Activated naive CD4-positive, alpha-beta T cell treated with anti-CD3 and anti-CD28 coated beads, Interleukin-2, amount 50 U/mL, for 72 hours (primary cell): ENCODE measurements around the gene C2orf68. TPM values are rescaled to one million over a fixed set of nuclear protein-coding genes. Genes with fewer than 3 reads are reported as not detected.
"Not testable (repeated sequence)": the region's sequence is repeated elsewhere in the genome, so short reads cannot be mapped to it uniquely, and the experiment has no call there.

ENCODE experiments used
- ATAC-seq, 2 donors: fragments of 150-1000 bp; cut with Tn5 transposase; 2 replicates each; pipeline ENCODE4 v1.10.0; 2021; ENCODE audit warnings: mild to moderate bottlenecking in 2 of 2, moderate library complexity in 2 of 2
- DNase-seq, 2 donors: peaks; one replicate each; pipeline ENCODE4 v3.0.0; 2021 to 2022; ENCODE audit warnings: low spot score in 2 of 2
- H3K27ac Mint-ChIP-seq, 2 donors: one replicate each; pipeline ENCODE4 v1.8.0; 2022; ENCODE audit warnings: mild to moderate bottlenecking in 2 of 2, mixed read lengths in 2 of 2
- H3K36me3 Mint-ChIP-seq, 2 donors: one replicate each; pipeline ENCODE4 v1.8.0; 2022; ENCODE audit warnings: mixed read lengths in 2 of 2
- H3K9me3 Mint-ChIP-seq, 2 donors: one replicate each; pipeline ENCODE4 v1.8.0; 2022; ENCODE audit warnings: mixed read lengths in 2 of 2
- total RNA-seq, 2 donors: library from RNA; stranded (reverse); gene quantifications; one replicate each; pipeline ENCODE4 v1.2.3, GENCODE V29; 2022

C2orf68 gene
- total RNA-seq, 2 donors from 2014 or later: 28.8 to 38.9 TPM

GRCh38 chr2:85579266-85579935, 32.5 kb downstream of the C2orf68 start:
- ATAC-seq: no peak
- Mint-ChIP-seq H3K9me3 (no peaks in the 10 kb centered on the region), H3K27ac (peak overlapping the region; percentile 93 to 95)

GRCh38 chr2:85578243-85579180, 33.4 kb downstream of the C2orf68 start:
- Mint-ChIP-seq H3K9me3 (no peaks in the 10 kb centered on the region), H3K36me3 (peaks cover 22 to 35% of the 10 kb centered on the region in 2 donors), H3K27ac (peak overlapping the region; percentile 93 to 95)
- DNase-seq (no peak), ATAC-seq (peak; percentile 34 to 60)

More at GRCh38 chr2:85579266-85579935, 32.5 kb downstream of the C2orf68 start:
- H3K36me3 Mint-ChIP-seq: peaks cover 22 to 36% of the 10 kb centered on the region in 2 donors
- DNase-seq: no peak

- ATAC-seq (peak; percentile 82 to 87), DNase-seq (peak; percentile 60 to 72)
- Mint-ChIP-seq H3K27ac (peak within 1 kb of the TSS; percentile 93 to 95), H3K36me3 (peaks cover 22 to 28% of the 10 kb centered on the region in 2 donors), H3K9me3 (no peaks in the 10 kb centered on the region)
Observed at GRCh38 chr2:85577386-85578242, 34.3 kb downstream of the C2orf68 start, which contains the start of gene VAMP8. Gene VAMP8, plus strand, starts transcription at chr2:85577586. Its CDS starts 61 bp downstream, at chr2:85577647.

- Mint-ChIP-seq H3K36me3 (peaks cover 22 to 25% of the 10 kb centered on the region in 2 donors), H3K9me3 (no peaks in the 10 kb centered on the region), H3K27ac (peak overlapping the region; percentile 93 to 95)
- no peak for ATAC-seq
- DNase-seq: no peak
Observed at GRCh38 chr2:85577063-85577385, 34.8 kb downstream of the C2orf68 start.

- Mint-ChIP-seq H3K9me3 (no peaks in the 10 kb centered on the region), H3K36me3 (peaks cover 18 to 22% of the 10 kb centered on the region in 2 donors)
- ATAC-seq: no peak
Observed at GRCh38 chr2:85575739-85576138, 36.1 kb downstream of the C2orf68 start.

GRCh38 chr2:85566265-85566664, 45.6 kb downstream of the C2orf68 start:
- no peak for ATAC-seq
- H3K27ac Mint-ChIP-seq: peak overlapping the region in 1 of 2 donors; percentile 36
- no peak for DNase-seq
- peaks cover 0 to 5% of the 10 kb centered on the region in 2 donors for H3K36me3 Mint-ChIP-seq
- no peaks in the 10 kb centered on the region for H3K9me3 Mint-ChIP-seq

More at GRCh38 chr2:85575739-85576138, 36.1 kb downstream of the C2orf68 start:
- no peak overlapping the region for H3K27ac Mint-ChIP-seq
- no peak for DNase-seq

- DNase-seq (no peak), ATAC-seq (no peak)
- Mint-ChIP-seq H3K36me3 (peaks cover 0 to 5% of the 10 kb centered on the region in 2 donors), H3K27ac (no peak overlapping the region), H3K9me3 (no peaks in the 10 kb centered on the region)
Observed at GRCh38 chr2:85564144-85564563, 47.7 kb downstream of the C2orf68 start.

GRCh38 chr2:85561280-85562212, 50.3 kb downstream of the C2orf68 start, which contains the start of gene GGCX:
Gene GGCX, minus strand, starts transcription at chr2:85561493. Its CDS starts 65 bp downstream, at chr2:85561428.
- ATAC-seq (peak; percentile 94 to 97), DNase-seq (peak; percentile 88 to 91)
- H3K9me3 Mint-ChIP-seq: no peaks in the 10 kb centered on the region
- H3K27ac Mint-ChIP-seq: peak within 1 kb of the TSS; percentile 96
- peaks cover 5 to 6% of the 10 kb centered on the region in 2 donors for H3K36me3 Mint-ChIP-seq

GRCh38 chr2:85560812-85561279, 51.0 kb downstream of the C2orf68 start:
- DNase-seq (no peak), ATAC-seq (peak in 1 of 2 donors; percentile 61)
- Mint-ChIP-seq H3K9me3 (no peaks in the 10 kb centered on the region), H3K36me3 (peaks cover 5 to 6% of the 10 kb centered on the region in 2 donors), H3K27ac (peak overlapping the region; percentile 89 to 96)

- H3K36me3 Mint-ChIP-seq, H3K9me3 Mint-ChIP-seq: not testable (repeated sequence)
Observed at GRCh38 chr2:85560403-85560726, 51.5 kb downstream of the C2orf68 start.

GRCh38 chr2:85558160-85558559, 53.7 kb downstream of the C2orf68 start:
- ATAC-seq (no peak), DNase-seq (no peak)
- Mint-ChIP-seq H3K9me3 (no peaks in the 10 kb centered on the region), H3K27ac (peak overlapping the region; percentile 40 to 63), H3K36me3 (peaks cover 5 to 6% of the 10 kb centered on the region in 2 donors)

More at GRCh38 chr2:85560403-85560726, 51.5 kb downstream of the C2orf68 start:
- DNase-seq, ATAC-seq: not testable (repeated sequence)
- peak overlapping the region; percentile 89 to 96 for H3K27ac Mint-ChIP-seq

- Mint-ChIP-seq H3K9me3 (no peaks in the 10 kb centered on the region), H3K36me3 (peaks cover 5 to 6% of the 10 kb centered on the region in 2 donors)
- ATAC-seq: no peak
Observed at GRCh38 chr2:85557130-85557529, 54.7 kb downstream of the C2orf68 start.

More at GRCh38 chr2:85557130-85557529, 54.7 kb downstream of the C2orf68 start:
- no peak overlapping the region for H3K27ac Mint-ChIP-seq
- no peak for DNase-seq
